Daoy (cell line): ENCODE data around the gene CCDC171. TPM values are rescaled to one million over a fixed set of nuclear protein-coding genes. Genes with fewer than 3 reads are reported as not detected.
"Not testable (repeated sequence)": the region's sequence is repeated elsewhere in the genome, so short reads cannot be mapped to it uniquely, and the experiment has no call there.

ENCODE experiments used
- DNase-seq: peaks from one replicate; pipeline ENCODE4 v3.0.0-alpha.2; 2015; ENCODE audit warnings: low read depth
- total RNA-seq: library from RNA; depleted of rRNA; stranded (reverse); fragments of >200 nt; shearing (Covaris generic); gene quantifications from 2 replicates; pipeline ENCODE4 v1.2.3, GENCODE V29; 2014

The CCDC171 gene
- total RNA-seq, 1 experiment from 2014 or later: 0.57 TPM

DNA sequence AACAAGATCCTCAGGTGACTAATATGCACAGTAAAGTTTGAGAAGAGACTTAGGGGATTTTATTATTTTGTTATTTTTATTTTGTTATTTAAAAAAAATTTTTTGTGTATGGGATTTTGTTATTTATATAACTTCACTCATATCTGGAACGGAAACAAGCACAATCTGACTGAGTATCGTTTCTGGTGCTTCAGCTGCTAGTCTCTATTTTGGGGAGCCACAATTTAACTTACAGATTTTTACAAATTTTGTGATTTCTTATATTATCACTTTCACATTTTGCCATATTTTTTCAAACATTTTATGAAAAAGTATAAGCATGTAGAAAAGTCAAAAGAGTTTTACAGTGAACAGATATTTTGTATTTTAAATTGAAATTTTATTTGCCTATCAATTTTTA, 208.7 kb downstream of the CCDC171 start:
- no peak for DNase-seq

DNA sequence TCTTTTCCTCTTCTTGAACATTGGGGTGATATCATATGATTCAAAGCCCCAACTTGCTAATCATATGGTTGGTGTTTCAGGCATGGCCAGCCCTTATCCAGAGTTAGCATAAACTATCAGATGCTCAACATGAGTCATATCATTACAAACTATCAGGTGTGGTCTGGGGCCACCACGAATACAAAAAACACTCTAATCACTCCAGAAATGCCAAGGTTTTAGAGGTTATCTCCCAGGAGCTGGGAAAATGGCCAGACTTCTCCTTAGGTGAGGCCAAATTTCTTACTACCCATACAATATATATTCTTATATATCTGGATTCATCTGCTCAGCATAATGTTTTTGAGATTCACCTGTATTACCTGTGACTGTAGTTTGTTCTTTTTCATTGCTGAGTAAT, 210.5 kb downstream of the CCDC171 start:
- no peak for DNase-seq

DNA sequence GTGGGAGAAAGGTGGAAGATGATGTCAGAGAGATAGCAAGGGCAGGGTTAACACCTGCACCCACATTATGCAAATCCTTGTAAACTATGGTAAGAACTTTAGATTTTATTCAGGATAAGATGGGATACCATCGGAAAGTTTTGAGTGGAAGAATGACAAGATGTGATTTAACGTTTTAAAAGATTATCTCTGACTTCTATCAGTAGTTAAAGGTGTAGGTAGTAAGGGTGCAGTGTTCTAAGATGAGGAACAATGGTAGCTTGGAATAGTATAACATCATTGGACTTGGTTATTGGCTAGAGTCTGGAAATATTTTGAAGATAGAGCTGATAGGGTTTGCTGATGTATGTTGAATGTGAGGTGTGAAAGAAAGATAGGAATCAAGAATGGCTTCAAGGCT, 211.3 kb downstream of the CCDC171 start:
- DNase-seq: no peak

DNA sequence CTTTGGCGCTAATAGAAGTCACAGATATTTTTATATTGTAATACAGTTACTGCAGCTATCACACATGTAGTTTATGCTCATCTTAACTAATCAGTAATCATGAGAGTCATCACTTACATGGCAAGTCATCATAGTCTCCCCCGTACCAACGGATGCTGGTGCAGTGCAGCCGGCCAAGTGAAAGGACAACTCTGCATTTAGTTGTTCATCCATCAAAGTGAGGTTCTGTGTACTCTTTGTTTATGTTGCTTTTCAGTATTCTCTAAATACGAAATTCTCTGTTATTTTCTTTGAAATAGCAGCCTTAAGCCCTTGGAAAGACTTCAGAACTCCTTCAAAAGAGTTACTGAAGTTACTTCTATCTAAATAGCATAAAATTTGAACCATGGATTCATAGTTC, 216.7 kb downstream of the CCDC171 start:
- DNase-seq: no peak

DNA sequence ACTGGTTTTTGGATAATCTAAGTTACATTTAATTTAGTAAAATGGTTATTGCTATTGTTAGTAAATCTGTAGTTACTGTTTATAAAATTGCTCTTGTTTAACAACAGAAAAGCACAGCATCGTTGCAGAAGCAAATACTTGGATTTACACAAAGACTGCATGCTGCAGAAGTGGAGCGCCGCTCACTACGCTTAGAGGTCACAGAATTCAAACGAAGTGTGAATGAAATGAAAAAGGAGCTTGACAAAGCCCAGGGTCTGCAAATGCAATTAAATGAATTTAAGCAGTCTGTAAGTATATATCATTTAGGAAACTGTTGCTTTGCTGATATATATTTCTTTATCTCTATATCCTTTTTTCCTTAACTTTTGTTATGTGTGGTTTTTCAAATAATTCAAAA, 226.0 kb downstream of the CCDC171 start:
- DNase-seq: no peak

DNA sequence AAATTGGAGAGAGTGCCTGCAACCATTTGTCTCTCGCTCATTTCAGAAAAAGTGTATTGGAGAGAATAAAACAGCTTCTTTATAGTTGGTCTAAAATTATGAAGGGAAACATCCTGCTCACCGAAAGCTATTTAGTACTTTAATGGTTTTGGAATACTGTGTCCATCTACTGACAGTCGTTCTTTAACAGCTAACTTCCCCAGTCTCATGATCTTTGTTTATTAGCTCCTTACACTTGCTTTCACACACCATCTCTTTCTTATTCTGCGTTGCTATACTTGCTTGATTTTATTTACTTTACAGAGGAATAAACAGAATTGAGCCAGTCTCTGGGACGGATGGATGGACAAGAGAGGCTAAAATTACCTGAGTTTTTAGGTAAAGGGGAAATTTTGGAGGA, 229.3 kb downstream of the CCDC171 start:
- no peak for DNase-seq

DNA sequence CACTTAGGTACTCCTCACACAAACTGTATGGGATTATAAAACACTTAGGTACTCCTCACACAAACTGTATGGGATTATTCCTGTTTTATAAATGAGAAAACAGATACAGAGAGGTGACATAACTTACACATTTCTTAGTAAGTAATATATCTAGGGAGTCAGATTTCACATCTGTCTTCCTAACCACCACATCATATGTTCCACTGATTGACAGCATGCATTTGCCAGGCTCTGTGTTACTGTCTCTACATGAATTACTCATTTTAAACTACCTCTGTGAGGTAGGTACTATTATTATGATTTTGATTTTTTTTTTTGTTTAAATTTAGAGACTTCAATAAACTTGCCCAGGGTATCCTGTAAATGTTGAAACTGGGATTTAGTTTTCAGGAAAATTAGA, 232.7 kb downstream of the CCDC171 start:
- DNase-seq: no peak

DNA sequence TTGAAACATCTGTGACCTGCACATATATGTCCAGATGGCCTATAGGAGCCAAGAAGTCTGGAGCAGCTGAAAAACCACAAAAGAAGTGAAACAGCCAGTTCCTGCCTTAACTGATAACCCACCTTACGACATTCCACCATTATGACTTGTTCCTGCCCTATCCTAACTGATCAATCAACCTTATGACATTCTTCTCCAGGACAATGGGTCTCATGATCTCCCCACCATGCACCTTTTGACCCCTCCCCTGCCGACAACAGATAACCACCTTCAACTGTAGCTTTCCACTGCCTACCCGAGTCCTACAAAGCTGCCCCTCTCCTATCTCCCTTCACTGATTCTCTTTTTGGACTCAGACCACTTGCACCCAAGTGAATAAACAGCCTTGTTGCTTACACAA, 233.8 kb downstream of the CCDC171 start:
- no peak for DNase-seq

DNA sequence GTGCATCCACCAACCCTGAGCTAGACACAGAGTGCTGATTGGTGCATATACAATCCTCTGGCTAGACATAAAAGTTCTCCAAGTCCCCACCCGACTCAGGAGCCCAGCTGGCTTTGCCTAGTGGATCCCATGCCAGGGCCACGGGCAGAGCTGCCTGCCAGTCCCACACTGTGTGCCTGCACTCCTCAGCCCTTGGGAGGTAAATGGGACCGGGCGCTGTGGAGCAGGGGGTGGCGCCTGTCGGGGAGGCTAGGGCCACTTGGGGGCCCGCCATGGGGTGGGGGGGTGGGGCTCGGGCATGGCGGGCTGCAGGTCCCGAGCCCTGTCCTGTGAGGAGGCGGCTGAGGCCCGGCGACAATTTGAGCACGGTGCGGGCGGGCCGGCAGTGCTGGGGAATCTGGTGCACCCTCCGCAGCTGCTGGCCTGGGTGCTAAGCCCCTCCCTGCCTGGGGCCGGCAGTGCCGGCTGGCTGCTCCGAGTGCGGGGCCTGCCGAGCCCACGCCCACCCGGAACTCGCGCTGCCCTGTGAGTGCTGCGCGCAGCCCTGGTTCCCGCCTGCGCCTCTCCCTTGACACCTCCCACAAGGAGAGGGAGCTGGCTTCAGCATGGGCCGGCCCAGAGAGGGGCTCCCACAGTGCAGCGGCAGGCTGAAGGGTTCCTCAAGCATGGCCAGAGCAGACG, 257.5 kb downstream of the CCDC171 start:
- DNase-seq: not testable (repeated sequence)

DNA sequence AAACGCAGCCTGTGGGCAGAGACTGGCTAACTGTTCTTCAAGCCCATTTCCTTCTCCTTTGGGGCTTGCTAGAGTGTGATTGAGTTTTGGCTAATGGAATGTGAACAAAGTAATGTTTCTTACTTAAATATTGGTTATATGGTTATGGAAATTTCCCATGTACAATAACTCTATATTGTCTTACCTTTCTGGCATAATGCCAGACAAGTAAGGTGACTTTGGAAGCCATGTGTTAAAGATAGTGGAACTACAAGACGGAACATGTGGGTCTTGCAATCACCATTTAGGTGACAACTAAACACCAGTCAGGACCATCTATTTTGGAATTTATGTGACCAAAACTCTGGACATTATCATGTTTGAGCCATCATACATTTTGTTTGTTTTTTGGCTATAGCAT, 260.2 kb downstream of the CCDC171 start:
- DNase-seq: no peak

DNA sequence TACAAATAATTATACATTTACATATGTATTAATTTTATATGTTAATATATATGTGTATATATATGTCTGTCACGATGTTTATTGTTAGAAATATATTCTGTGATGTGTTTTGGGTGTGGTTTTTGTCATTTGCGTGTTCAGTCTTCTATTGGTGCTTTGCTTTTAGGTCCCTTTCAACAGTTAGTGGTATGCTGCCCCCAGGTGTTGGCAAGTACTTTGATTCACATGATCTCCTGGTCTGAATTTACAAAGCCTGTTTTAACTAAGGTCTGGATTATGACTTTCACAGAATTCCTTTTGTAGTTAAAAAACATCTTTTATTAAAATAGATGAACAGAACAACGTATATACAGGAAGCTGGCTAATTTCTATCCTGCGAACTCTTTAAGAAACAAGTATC, 271.5 kb downstream of the CCDC171 start:
- DNase-seq: peak; percentile 1

DNA sequence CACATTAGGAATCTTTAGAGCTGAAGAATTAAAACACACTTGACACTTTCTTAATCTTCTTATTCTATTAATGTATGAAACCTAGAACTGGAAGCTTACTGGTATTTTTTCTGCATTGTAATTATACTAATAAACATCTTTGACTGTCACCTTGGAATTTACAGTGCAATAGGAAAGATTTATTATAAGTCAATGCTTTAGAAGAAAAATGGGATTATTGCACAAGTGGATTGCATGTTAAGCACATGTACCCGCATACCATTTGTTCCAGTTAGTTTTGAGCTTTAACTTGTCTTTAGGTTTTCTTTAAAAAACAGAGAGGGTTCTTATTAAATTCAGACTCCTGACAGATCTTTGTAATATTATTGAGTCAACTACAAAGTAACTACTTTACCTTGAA, 278.5 kb downstream of the CCDC171 start:
- DNase-seq: no peak

DNA sequence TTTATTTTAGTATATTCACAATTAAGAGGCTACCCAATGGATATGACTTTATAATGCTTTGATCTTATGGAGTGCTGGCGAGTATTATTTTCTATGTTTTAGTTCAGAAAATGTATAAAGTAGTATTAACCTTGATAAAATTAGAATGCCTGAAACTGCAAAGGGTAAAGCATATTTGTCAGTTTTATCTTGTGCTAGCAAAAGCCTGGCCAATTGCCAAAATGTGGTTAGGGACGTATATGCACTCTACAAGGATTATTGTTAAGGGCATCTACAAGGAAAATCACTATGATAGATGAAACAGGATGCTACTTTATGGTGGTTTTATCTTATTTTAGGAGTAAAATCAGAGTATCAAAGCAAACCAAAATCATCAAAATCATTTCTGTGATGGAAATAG, 281.7 kb downstream of the CCDC171 start:
- DNase-seq: no peak

DNA sequence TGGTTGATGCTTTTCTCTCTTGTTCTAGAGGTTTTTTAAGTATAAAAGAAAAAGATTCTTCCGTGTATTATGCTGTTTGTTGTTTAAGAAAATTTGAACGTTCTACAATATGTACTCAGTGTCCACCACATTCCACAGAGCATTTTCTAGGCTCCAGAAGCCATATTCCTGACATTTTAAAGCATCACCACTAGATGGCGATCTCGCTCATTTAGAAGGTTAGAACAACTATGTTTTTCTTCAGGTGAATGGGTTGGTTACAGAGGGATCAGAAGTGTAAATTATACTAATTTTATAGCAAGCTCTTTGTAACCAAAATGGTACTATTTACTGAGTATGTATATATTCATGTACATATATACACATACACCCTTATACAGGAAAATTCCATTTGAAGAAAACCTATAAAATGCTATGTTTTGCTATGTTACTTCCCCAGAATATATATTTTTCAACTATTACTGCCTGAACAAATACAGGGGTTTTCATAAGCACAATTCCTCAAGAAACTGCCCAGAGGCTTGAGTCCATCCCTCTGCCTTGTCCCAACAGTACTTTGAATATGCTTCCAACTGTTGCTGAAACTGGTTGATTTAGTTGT, 284.3 kb downstream of the CCDC171 start:
- peak; percentile 42 for DNase-seq

DNA sequence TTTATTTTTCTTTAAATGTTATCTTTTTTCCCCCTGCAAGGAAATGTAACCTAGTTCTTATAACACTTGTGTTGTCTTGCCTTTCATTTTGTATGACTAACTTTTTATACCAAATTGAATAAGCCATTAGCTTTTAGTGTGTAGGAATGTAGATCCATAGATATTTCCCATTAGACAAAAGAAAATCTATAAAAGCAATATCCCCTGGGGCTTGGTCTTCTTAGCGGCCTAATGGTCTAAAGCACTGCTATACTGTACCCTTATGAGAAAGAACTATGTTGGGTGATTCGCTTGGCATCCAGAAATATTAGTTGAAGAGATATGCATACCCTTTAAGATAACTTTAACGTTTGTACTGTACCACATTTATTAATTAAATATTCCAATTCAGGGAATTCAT, 289.2 kb downstream of the CCDC171 start:
- no peak for DNase-seq

DNA sequence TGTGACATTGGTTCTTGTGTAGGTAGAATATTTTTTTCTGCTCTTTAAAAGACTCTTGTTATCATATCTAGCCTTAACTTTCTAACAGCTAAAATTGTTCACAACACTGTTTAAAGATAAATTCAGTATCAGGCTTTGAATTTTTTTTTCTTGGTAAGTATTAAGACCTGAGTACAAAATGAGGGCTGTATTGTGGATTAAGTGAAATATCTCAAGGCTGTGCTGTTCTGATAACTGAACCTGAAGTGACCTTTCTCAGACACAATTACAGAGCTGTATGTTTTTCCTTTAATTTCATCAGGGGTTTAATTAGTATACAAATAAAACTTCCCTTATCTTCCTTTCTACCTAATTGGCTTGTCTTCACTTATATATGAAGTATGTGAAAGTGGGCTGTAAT, 290.5 kb downstream of the CCDC171 start:
- DNase-seq: no peak

DNA sequence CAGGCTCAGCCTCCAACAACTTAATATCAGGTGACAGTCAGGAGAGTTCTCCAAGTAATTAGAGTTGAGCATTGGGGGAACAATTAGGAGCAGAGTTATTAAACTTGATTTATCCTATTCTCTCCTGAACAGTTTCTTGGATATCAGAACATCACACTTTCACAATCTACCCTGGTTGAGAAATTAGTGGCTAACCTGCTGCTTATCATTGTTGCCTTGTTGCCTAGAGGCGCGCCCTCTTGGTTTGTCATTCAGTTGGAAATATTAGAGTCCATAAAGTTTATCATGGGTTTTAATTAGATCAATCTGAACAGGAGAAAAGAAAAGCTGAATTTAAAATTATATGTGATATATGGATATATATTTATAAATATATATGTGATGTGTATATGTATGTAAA, 291.1 kb downstream of the CCDC171 start:
- no peak for DNase-seq

DNA sequence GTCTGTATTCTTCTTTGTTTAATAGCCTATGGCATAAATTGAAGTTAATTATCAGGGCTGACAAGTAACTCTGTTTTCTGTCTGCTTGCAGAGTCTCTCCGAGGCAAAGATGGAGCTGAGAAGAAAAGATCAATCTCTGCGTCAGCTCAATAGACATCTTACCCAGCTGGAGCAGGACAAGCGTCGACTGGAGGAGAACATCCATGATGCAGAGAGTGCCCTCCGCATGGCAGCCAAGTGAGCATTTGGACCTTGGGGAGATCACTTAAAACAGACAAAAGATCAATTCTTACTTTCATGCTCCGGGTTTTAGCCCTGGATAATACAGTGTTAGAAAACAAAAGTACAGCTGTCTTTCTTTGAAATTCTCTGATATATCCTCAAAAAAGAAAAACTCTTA, 293.8 kb downstream of the CCDC171 start:
- no peak for DNase-seq

DNA sequence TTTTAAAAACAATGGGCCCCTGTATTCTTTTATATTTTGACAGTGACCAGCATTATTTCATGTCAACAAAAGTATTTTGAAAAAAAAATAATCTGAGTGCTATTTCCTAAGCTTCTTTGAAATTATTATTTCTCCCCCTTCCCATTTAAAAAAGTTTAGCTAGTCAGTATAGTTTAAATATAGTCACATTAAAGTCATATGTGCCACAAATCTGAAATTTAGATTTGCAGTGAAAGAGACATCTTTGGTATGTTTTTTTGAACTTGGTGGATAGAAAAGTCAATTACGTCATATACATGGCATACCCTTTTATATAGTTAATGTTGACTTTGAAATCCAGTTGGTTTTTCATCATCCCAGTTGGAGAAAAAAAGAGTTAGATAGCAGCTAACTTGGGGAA, 297.0 kb downstream of the CCDC171 start:
- DNase-seq: no peak

DNA sequence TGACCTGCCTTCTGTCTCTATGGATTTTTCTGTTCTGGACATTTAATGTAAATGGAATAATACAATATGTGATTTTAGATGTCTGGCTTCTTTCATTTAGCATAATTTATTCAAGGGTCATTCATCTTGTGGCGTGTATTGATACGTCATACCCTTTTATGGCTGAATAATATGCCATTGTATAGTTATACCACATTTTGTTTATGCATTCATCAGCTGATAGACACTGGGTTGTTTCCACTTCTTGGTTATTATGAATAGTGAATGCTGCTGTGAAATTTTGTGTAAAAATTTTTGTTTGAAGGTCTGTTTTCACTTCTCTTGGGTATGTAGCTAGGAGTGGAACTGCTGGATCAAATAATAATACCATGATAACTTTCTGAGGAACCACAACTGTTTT, 298.9 kb downstream of the CCDC171 start:
- no peak for DNase-seq

DNA sequence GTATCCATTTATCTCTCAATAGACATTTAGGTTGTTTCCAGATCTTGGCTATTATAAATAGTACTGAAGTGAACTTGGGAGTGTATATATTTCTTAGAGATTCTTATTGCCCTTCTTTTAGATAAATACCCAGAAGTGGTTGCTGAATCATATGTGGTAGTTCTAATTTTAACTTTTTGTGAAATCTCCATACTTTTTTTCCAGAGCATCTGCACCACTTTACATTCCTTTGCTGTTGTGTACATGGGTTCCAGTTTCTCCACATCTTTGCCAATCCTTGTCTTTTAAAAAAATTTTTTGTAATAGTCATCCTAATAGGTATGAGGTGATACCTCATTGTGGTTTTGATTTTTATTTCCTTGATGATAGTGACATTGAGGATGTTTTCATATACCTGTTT, 303.7 kb downstream of the CCDC171 start:
- DNase-seq: no peak

DNA sequence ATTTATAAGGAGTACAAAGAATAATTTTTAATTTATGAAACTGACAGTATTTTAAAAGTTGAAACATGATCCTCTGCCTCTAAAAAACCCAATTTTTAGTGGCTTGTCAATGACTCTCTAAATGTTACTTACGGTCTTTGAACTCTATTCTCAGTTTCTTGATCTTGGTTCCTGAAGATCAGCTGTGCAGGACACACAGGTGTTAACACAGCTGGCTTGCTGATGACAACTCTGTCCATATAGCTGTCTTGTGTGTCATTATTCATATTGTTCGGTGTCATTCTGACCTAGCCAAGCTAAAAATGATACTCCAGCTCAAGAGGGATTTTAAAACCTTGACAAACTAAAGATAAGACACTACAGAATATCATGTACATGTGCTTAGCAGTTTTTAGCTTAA, 314.5 kb downstream of the CCDC171 start:
- DNase-seq: no peak

DNA sequence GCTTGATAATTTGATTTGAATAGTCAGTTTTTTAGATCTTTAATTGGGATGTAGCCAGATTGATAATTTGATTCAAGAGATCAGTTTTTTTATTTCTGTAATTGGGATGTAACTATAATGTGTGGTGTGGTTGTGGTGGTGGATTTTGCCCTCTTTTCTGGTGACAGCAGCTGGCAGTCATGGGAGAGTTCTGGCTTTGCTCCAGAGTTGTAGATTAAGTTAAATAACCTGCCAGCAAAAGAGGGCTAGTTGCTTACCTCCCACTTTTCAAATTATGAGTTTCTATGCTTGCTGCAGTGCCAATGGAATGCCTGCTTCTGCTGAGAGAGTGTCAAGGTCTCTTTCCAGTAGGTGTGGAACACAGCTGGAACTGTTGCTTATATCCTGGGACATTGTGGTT, 315.1 kb downstream of the CCDC171 start:
- DNase-seq: no peak

DNA sequence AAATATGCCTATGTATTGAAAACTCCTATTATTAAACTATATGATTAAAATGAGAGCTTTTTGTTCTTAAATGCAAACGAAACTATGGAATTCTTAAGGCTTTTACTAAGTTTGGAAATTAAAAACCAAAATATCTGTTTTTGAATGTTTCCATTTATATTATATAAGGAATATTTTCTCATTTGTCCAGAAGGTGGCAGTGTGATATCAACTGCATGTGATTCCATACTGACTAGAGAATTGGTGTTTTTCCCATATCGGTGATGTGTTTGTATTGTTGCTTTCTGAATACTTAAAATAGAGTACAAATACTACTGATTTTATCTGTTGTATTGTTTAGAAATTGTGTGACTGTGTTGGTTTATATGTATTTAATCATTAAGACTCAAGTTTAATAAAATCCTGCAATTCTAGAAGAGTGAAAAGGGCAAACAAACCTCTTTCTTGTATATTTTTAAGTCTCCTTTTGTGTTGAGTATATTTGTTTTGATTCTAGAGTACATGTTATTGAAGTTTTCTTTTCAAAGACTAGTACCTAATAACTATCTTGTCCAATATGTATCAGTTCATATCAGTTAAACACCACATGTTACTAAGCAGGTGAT, 320.8 kb downstream of the CCDC171 start:
- peak; percentile 17 for DNase-seq
